ENCODE measurements around the gene CDRT15L2.
"Not testable (repeated sequence)": the region's sequence is repeated elsewhere in the genome, so short reads cannot be mapped to it uniquely, and the experiment has no call there.

DNA sequence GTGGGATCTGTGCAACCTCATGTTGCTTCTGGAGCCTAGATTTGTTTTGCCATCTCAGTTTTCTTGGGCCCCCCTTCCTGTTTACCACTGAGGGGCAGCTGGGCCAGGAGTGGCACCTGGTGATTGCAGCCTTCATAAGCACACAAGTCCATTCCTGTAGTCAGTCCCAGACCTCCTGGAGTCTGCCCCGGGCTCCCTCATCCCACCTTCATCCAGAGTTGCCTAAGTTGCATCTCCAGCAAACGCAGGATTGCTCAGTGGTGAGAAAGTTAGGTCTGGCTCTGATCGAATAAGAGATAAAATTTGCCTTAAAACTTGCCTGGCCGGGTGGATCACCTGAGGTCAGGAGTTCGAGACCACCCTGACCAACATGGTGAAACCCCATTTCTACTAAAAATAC lies 14.3 kb upstream of the CDRT15L2 start:
- TF ChIP-seq, protein P1, sequence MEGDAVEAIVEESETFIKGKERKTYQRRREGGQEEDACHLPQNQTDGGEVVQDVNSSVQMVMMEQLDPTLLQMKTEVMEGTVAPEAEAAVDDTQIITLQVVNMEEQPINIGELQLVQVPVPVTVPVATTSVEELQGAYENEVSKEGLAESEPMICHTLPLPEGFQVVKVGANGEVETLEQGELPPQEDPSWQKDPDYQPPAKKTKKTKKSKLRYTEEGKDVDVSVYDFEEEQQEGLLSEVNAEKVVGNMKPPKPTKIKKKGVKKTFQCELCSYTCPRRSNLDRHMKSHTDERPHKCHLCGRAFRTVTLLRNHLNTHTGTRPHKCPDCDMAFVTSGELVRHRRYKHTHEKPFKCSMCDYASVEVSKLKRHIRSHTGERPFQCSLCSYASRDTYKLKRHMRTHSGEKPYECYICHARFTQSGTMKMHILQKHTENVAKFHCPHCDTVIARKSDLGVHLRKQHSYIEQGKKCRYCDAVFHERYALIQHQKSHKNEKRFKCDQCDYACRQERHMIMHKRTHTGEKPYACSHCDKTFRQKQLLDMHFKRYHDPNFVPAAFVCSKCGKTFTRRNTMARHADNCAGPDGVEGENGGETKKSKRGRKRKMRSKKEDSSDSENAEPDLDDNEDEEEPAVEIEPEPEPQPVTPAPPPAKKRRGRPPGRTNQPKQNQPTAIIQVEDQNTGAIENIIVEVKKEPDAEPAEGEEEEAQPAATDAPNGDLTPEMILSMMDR (IDR thresholded peaks at IDR 0.05) = not testable (repeated sequence)
- TF ChIP-seq POLR2A (IDR thresholded peaks at IDR 0.05) = not testable (repeated sequence)
